GM19099 (cell line): ENCODE results near the gene LCE3B.

Source experiments
- POLR2A ChIP-seq: IDR thresholded peaks from 3 replicates; pipeline ENCODE4 v1.6.1; 2011; ENCODE audit warnings: low read depth; ENCODE audit not compliant: insufficient read length; ENCODE audit errors: extremely low read depth

LCE3B gene

DNA sequence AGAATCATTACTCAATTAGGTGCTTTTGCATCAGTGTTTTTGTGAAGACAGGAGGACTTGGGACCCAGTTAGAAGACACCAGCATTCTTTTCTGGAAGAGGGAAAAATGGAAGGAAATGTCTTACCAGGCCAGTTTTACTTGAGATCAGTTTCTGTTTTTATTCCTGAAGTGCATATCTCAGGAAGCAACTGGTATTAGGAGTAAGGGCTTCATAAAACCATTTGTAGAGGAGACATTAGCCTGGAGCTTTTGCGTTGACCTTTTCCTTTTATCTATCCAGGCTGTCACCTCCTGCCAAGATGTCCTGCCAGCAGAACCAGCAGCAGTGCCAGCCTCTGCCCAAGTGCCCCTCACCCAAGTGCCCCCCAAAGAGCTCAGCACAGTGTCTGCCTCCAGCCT lies at the start of gene LCE3B:
Gene LCE3B, plus strand, starts transcription at position 301 of the 400 bp plus-strand sequence. Its CDS starts 0 bp downstream, at position 301.
- no peak for TF ChIP-seq POLR2A

- TF ChIP-seq POLR2A = no peak
Measured at GRCh38 chr1:152565115-152565514, 48.5 kb upstream of the LCE3B start.

GRCh38 chr1:152565535-152566215 lies 47.9 kb upstream of the LCE3B start:
- TF ChIP-seq POLR2A = no peak

- no peak for TF ChIP-seq POLR2A
Measured at GRCh38 chr1:152566681-152567080, 46.9 kb upstream of the LCE3B start, which contains the start of gene LCE3E. TSS of gene LCE3E (minus strand) at chr1:152566780. CDS start at chr1:152566208, 572 bp downstream.

DNA sequence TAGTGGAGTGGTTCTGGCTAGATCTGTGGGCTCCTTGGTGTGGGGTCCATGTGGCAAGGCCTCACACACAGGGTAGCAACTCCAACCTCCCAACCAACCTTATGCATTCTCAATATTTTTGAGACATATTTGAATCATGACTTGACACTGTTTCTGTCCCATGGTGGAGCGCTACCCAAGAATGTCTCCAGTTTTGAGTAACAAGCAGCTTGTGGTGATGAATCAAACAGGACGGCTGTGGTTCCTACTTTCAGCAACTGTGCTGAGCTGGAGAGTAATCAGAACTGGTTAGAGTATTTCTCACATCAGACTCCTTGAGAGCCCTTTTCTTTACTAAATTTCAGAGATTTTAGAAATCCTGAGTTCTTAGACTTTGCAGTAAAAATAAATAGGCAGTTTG lies 36.4 kb upstream of the LCE3B start:
- TF ChIP-seq POLR2A = no peak

DNA sequence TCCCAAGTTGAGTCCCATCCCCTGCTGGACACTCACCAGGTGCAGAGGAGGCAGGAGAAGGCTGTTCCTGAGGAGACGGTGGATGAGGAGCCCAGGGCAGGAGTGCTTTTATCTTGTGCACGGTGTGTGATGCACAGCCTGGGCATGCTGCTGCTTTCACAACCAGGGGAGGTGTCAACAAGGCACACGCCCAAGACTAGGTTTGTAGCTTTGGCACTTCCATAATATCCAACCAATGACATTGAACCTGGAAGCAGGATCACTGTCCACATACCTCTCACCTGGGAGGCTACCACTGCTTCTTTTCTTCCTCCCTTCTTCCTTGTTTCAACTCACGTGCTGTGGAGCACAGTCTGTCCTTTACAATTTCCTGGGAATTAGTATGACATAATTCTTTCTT lies 33.2 kb upstream of the LCE3B start, which contains the start of gene LCE3D:
Gene LCE3D, minus strand, starts transcription at position 84 of the 400 bp plus-strand sequence. CDS start 580 bp downstream, outside the sequence.
- no peak for TF ChIP-seq POLR2A

DNA sequence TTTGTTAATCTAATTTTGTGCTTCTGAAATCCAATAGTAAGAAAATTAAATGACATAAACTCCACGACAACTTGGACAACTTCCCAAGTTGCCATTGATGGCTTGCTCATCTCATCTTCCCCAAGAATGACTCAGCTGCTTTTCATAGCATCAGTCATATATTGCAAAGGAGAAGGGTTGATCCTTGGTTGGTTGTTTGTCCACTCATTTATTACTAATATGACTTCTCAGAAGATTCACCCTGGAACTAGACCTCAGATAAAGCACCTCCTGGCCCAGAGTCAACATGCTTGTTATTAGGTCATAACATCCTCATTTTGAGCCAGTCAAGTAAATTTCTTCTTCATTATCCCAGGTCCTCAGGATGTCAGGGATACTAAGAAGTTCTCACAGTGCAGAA lies 31.0 kb upstream of the LCE3B start:
- no peak for TF ChIP-seq POLR2A

DNA sequence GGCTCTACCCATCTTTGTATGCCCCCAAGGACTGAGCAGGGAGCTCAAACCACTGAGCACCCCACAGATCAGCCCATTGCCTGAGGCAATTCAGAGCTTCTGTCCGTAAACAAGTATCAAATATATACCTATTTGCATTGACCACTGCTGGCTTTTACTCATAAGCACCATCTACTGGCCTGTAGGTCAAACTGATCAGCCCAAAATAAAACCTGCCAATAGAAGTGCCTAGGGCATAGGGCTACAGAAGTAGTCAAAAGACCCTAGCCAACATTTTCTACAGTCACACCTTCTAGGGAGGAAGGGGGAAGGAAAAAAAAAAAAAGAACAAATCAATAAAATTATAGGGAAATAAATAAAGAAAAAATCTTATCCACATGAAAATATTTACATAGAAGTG lies 28.0 kb upstream of the LCE3B start:
- TF ChIP-seq POLR2A = no peak

DNA sequence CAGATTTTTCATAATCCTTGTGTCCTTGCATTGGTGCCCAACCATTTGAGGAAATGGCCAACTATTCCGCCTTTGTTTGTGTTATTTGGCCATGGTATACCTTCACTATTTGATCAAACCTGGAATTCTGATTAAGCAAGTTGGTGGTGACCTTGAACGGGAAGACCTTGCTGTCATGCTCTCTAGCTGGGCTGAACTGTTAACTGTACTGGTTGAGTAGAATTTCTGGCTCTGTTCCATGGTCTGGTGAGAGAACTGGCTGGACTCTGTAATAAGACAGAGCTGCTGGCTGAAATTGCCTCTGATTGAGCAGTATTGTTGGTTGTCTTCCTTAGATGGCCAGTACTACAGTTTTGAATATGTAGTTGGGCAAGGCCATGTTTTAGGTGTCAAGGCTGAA lies 16.6 kb upstream of the LCE3B start:
- TF ChIP-seq POLR2A = no peak

DNA sequence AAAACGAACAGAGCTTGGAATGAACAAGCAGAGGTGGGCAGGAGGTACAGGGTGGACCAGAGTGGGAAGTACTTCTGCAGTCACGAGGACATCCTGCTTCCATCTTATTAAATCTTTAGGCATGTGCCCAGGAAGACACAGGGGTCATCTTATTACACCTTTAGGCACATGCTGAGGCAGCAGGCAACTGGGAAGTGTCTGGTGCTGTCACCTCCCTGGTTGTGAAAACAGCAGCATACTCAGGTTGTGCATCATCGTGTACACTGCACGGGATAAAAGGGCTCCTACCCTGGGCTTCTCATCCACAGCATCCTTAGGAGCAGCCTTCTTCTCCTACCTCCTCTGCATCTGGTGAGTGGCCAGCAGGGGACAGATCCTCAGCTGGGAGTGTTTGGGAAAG lies 13.7 kb upstream of the LCE3B start, which contains the start of gene LCE3C:
Gene LCE3C, plus strand, starts transcription at position 301 of the 400 bp plus-strand sequence. CDS start 498 bp downstream, outside the sequence.
- TF ChIP-seq POLR2A = no peak

- TF ChIP-seq POLR2A = no peak
Measured at GRCh38 chr1:152621993-152622392, 8.4 kb downstream of the LCE3B start.

DNA sequence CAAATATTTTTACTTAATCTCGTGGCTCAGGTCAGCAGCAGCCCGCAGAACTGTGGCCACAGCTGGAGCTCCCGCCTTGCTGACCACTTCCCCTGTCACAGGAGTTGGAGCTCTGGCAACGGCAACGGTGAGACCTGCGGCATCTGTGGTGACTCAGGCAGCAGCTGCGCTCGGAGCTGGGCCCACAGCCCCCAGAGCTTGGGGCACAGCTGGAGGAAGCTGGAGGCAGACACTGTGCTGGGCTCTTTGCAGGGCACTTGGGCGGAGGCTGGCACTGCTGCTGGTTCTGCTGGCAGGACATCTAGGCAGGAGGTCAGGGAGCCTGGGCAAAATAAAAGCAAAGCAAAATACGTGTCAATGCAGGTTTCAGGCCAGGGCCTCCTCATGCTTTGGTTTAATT lies 9.2 kb downstream of the LCE3B start, which contains the start of gene LCE3A:
Gene LCE3A, minus strand, starts transcription at position 301 of the 400 bp plus-strand sequence. Its CDS starts 0 bp downstream, at position 301.
- TF ChIP-seq POLR2A = no peak

DNA sequence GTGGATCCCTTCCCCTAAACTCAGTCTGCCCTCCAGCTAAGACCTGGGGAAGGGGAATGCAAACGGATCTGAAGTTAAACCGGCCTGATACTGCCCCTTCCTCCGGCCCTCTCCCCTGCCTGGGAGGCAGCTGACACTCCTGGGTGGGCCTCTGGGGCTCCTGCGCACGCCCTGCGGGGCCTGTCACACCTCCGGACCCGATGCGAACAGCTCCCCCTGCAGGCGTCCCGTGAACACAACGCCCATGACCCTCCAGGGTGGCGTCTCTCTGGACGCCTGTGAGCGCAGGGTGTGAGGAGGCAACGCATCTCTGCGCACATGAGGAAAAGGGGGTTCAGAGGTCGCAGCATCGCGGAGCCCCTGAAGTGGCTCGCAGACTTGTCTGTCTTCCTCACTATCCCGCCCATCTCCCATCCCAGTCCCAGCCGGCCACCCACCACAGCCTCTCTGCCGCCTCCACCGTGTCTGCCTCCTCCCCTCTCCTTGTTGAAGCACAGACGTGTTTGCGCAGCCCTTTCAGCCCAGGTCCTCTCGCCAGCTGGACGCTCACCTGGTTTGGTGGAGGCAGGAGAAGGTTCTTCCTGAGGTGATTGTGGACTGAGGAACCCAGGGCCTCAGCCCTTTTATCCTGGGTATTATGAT lies 9.7 kb downstream of the LCE3B start:
- no peak for TF ChIP-seq POLR2A

DNA sequence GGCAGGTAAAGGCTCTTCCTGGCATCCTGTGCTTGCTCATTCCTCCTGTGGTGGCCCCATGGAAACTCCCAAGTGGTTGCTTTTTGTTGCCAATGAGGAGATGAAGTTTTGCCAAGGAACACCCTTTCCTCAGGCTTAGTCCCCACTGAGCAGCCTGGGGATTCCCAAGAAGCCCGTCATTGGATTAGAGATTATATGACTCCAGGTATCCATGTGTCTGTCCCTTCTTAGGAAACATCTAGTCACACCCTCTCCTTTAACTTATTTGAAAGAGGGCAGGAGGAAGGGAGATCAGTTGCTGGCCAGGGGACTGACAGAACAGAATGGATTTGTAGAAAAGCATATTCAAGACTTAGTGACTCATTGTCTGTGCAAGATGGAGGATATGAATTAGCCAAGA lies 13.1 kb downstream of the LCE3B start:
- no peak for TF ChIP-seq POLR2A

DNA sequence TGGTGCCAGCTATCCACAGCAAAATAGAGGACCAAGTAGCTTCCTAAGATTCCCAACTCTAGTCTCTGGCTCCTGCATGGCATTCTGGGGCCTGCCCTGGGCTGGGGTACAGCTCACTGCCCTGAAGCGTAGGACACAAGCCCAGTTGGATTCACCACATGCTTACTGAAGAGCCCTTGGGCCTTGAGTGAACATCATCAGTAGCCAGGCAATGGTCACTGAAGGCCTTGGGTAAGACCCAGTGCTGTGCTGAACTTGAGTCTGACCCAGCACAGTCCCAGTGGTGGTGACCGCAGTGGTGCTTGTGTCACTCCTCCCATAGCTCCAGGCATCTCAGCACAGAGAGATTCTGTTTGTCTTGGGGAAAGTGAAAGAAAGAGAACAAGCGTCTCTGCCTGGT lies 17.0 kb downstream of the LCE3B start:
- no peak for TF ChIP-seq POLR2A

DNA sequence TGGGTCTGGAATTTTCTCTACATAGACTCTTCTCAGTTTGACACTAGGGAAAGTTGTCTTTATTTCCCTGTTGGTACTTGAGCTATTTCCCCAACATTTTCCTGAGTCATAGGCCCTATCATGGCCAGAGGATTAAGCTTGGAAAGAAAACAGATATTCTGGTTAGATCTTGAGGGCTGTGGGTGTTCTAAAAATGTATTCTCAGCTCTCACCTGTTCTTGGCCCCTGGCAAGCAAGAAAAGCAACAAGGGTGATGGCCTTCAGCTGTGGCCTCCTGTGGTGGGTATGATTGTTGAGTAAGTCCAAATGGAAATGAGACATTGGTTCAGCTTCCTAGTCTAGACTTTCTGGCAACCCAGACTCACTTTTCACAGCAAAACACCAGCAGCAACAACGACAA lies 26.7 kb downstream of the LCE3B start:
- TF ChIP-seq POLR2A = no peak
